Measurements from ENCODE around the gene FAM20C. TPM values are rescaled to one million over a fixed set of nuclear protein-coding genes. Genes with fewer than 3 reads are reported as not detected.
A peak's percentile ranks its signal among the peaks of the same experiment; 100 is the strongest.

Gene FAM20C
- total RNA-seq, 1 donor from 2014 or later = 10.0 TPM

- H3K9me3 Mint-ChIP-seq (ENCODE audit: unreplicated experiment) = no peaks in the 10 kb centered on the region
- H3K9me3 ChIP-seq (ENCODE audit: insufficient read depth, low read depth, low read length) = peaks cover 4% of the 10 kb centered on the region
- no peak overlapping the region for H3K4me2 ChIP-seq (ENCODE audit: low read length)
- H3K27ac Mint-ChIP-seq (ENCODE audit: unreplicated experiment) = no peak overlapping the region
- FAIRE-seq (no peak), DNase-seq (ENCODE audit: low read depth) (peak; percentile 40)
- no peak overlapping the region for H2AFZ ChIP-seq (ENCODE audit: low read depth, low read length)
- peak overlapping the region; percentile 19 for H3K27ac ChIP-seq (ENCODE audit: low read depth, low read length)
- H3K4me3 ChIP-seq (ENCODE audit: insufficient read depth, low read depth, low read length) = no peak overlapping the region
- peaks cover 4% of the 10 kb centered on the region for H3K36me3 Mint-ChIP-seq (ENCODE audit: low read depth, unreplicated experiment)
- peaks cover 9% of the 10 kb centered on the region for H3K4me1 Mint-ChIP-seq (ENCODE audit: low read depth, unreplicated experiment)
- peaks cover 49% of the 10 kb centered on the region for H3K79me2 ChIP-seq (ENCODE audit: insufficient read depth, low read length)
- H3K4me1 ChIP-seq (ENCODE audit: insufficient read depth, low read length) = peaks cover 11% of the 10 kb centered on the region
- peaks cover 91% of the 10 kb centered on the region for H4K20me1 ChIP-seq (ENCODE audit: insufficient read depth, low read length)
- H3K9ac ChIP-seq (ENCODE audit: low read length) = peak overlapping the region; percentile 43
- no peaks in the 10 kb centered on the region for H3K27me3 Mint-ChIP-seq (ENCODE audit: low read depth, unreplicated experiment)
- H3K36me3 ChIP-seq (ENCODE audit: insufficient read depth, low read length) = peaks cover 8% of the 10 kb centered on the region
- H3K4me3 Mint-ChIP-seq (ENCODE audit: unreplicated experiment) = no peak overlapping the region
- no peaks in the 10 kb centered on the region for H3K27me3 ChIP-seq (ENCODE audit: insufficient read depth, low read length)
- TF ChIP-seq EZH2 (IDR thresholded peaks at IDR 0.05; ENCODE audit: insufficient read depth, low read length) (no peak), CTCF (IDR thresholded peaks at IDR 0.05; ENCODE audit: insufficient read depth, low read depth, low read length) (no peak)
Measured at GRCh38 chr7:209906-210305, 17.5 kb downstream of the FAM20C start.

GRCh38 chr7:210401-210925, 18.1 kb downstream of the FAM20C start:
- Histone ChIP-seq H3K4me1 (ENCODE audit: insufficient read depth, low read length) (peaks cover 12% of the 10 kb centered on the region), H3K4me2 (ENCODE audit: low read length) (no peak overlapping the region), H3K36me3 (ENCODE audit: insufficient read depth, low read length) (peaks cover 3% of the 10 kb centered on the region), H2AFZ (ENCODE audit: low read depth, low read length) (no peak overlapping the region), H4K20me1 (ENCODE audit: insufficient read depth, low read length) (peaks cover 87% of the 10 kb centered on the region), H3K4me3 (ENCODE audit: insufficient read depth, low read depth, low read length) (no peak overlapping the region), H3K9ac (ENCODE audit: low read length) (peak overlapping the region; percentile 43), H3K9me3 (ENCODE audit: insufficient read depth, low read depth, low read length) (no peaks in the 10 kb centered on the region), H3K27me3 (ENCODE audit: insufficient read depth, low read length) (no peaks in the 10 kb centered on the region), H3K27ac (ENCODE audit: low read depth, low read length) (peak overlapping the region; percentile 1), H3K79me2 (ENCODE audit: insufficient read depth, low read length) (peaks cover 51% of the 10 kb centered on the region)
- no peaks in the 10 kb centered on the region for H3K9me3 Mint-ChIP-seq (ENCODE audit: unreplicated experiment)
- no peak for DNase-seq (ENCODE audit: low read depth)
- peaks cover 4% of the 10 kb centered on the region for H3K36me3 Mint-ChIP-seq (ENCODE audit: low read depth, unreplicated experiment)
- TF ChIP-seq CTCF (IDR thresholded peaks at IDR 0.05; ENCODE audit: insufficient read depth, low read depth, low read length) (no peak), EZH2 (IDR thresholded peaks at IDR 0.05; ENCODE audit: insufficient read depth, low read length) (no peak)
- H3K4me1 Mint-ChIP-seq (ENCODE audit: low read depth, unreplicated experiment) = peaks cover 10% of the 10 kb centered on the region
- no peaks in the 10 kb centered on the region for H3K27me3 Mint-ChIP-seq (ENCODE audit: low read depth, unreplicated experiment)
- H3K4me3 Mint-ChIP-seq (ENCODE audit: unreplicated experiment) = no peak overlapping the region
- FAIRE-seq = no peak
- no peak overlapping the region for H3K27ac Mint-ChIP-seq (ENCODE audit: unreplicated experiment)

GRCh38 chr7:211033-211714, 18.8 kb downstream of the FAM20C start:
- Histone ChIP-seq H3K4me1 (ENCODE audit: insufficient read depth, low read length) (peaks cover 12% of the 10 kb centered on the region), H3K36me3 (ENCODE audit: insufficient read depth, low read length) (peaks cover under 1% of the 10 kb centered on the region), H3K9ac (ENCODE audit: low read length) (no peak overlapping the region), H3K4me2 (ENCODE audit: low read length) (no peak overlapping the region), H3K79me2 (ENCODE audit: insufficient read depth, low read length) (peaks cover 51% of the 10 kb centered on the region), H3K27me3 (ENCODE audit: insufficient read depth, low read length) (no peaks in the 10 kb centered on the region), H3K27ac (ENCODE audit: low read depth, low read length) (no peak overlapping the region), H3K9me3 (ENCODE audit: insufficient read depth, low read depth, low read length) (no peaks in the 10 kb centered on the region), H2AFZ (ENCODE audit: low read depth, low read length) (no peak overlapping the region), H3K4me3 (ENCODE audit: insufficient read depth, low read depth, low read length) (no peak overlapping the region), H4K20me1 (ENCODE audit: insufficient read depth, low read length) (peaks cover 79% of the 10 kb centered on the region)
- Mint-ChIP-seq H3K36me3 (ENCODE audit: low read depth, unreplicated experiment) (peaks cover 2% of the 10 kb centered on the region), H3K27ac (ENCODE audit: unreplicated experiment) (no peak overlapping the region), H3K4me3 (ENCODE audit: unreplicated experiment) (no peak overlapping the region), H3K9me3 (ENCODE audit: unreplicated experiment) (no peaks in the 10 kb centered on the region), H3K27me3 (ENCODE audit: low read depth, unreplicated experiment) (no peaks in the 10 kb centered on the region), H3K4me1 (ENCODE audit: low read depth, unreplicated experiment) (peaks cover 10% of the 10 kb centered on the region)
- FAIRE-seq (no peak), DNase-seq (ENCODE audit: low read depth) (no peak)
- TF ChIP-seq CTCF (IDR thresholded peaks at IDR 0.05; ENCODE audit: insufficient read depth, low read depth, low read length) = no peak
- TF ChIP-seq EZH2 (IDR thresholded peaks at IDR 0.05; ENCODE audit: insufficient read depth, low read length) = no peak

Measured in astrocyte (in vitro differentiated cells and primary cell).